Astrocyte (in vitro differentiated cells and primary cell): ENCODE results near the gene AK5.

Source experiments
- CTCF ChIP-seq: IDR thresholded peaks from 2 replicates; pipeline ENCODE4 v1.5.1; 2011; ENCODE audit warnings: low read depth, mild to moderate bottlenecking, inconsistent platforms, low read length, moderate library complexity; ENCODE audit not compliant: insufficient read depth
- EZH2 ChIP-seq: IDR thresholded peaks from 2 replicates; pipeline ENCODE4 v1.6.1; 2012; ENCODE audit warnings: mild to moderate bottlenecking, low read length, inconsistent platforms; ENCODE audit not compliant: insufficient read depth

- TF ChIP-seq CTCF: no peak
- no peak for TF ChIP-seq EZH2
Measured at GRCh38 chr1:77239311-77239710, 42.5 kb upstream of the AK5 start.
